ENCODE measurements around the gene CCDC85B.

Gene CCDC85B

DNA sequence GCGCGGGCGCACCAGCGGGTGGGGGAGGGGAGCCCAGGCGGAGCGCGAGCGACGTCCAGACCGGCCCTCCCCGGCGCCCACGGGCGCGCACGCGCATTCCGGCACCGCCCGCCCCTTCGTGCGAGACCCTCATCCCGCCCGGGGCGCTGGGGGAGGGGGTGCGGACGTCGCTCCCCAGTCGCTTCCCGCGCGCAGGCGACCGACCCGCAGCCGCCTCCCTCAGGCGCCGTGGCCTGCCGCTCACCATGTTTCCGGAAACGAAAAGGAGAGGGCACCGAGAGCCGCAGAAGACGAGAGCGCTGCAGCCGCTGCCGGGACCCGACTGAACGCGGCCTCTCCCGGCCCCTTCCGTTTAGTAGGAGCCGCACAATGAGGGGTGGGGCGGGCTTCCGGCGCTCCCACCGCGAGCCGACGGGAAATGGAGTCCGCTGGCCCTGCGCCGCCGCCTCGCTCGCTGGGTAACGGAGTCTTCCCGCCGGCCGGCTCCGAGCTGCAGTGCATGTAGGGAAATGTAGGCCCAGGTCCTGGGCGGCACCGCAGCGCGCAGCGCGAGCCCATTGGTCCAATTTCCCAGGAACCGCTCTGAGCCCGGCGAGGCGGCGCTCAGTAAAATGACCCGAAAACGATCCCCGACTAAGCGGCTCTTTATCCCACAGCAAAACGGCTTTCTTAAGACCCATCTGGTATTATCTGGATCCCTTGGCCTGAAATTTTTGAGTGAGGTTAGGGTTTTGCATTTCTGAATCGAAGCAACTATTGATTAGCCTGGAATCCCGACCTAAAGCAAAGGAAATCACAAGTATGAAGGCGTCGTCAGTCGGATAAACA lies 32.4 kb upstream of the CCDC85B start, which contains the start of gene CFL1:
CFL1 (minus strand) TSS at position 328 of the 828 bp plus-strand sequence; CDS start at position 247, 81 bp downstream.
- DNase-seq (ENCODE audit: low read depth), result peak; percentile 84

GRCh38 chr11:65858681-65859087 lies 31.8 kb upstream of the CCDC85B start:
- DNase-seq (ENCODE audit: low read depth), result no peak

DNA sequence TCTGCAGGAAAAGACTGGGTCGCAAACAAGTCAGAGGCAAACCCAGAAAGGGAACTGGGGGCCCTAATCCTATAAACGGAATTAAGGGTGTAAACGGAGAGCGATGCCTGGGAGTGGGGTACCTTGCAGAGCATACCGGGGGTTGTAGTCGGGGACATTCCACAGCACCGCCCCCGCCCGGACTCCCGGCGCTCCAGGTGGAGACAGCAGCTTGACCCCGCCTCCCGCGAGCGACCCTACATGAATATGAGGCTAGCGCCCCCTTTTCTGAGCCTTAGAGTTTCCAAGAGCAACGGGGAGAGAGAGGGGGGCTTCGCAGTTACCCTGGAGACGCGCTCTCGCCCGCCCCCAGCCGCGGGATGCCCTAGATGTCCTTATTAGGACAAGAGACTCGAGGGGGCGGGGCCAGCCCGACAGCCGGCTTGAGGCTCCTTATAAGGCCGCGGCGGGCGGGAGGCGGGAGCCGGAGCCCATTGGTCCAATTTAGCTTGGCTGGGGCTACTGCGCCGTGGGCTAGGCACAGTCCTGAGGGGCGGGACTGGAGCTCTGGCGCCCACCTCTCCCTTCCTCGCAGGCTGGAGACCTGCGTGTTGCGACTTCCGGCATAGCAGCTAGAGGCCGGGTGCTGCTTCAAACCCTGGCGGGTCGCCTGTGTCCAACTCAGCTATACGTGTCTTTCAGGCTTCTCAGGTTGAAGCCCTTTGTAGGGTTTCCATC lies 31.2 kb upstream of the CCDC85B start:
- DNase-seq (ENCODE audit: low read depth), result peak; percentile 71

DNA sequence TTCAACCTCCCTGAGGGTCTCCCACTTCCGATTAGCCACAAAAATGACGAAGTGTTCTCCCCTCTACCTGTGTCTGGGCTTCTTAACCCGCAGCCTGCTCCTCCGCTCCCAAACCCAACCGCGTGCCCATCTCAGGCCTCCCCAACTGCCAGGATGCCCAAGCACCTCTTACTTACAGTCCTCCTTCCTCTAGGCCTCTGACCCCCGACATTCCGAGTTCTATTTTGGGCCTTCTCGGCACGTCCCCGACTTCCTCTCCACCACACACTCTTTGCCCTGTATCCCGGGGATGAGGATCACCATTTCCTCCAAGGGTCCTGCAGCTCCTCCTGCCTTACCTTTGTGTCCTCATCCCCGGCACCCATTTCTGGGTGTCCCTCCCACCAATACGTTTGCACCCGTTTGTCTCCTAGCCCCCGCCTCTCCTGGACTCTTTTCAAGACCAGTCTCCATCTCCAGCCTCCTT lies 30.6 kb upstream of the CCDC85B start:
- no peak for DNase-seq (ENCODE audit: low read depth)

GRCh38 chr11:65860278-65861164 lies 30.0 kb upstream of the CCDC85B start, which contains the start of gene MUS81:
Gene MUS81 (plus strand): TSS chr11:65860433. CDS start chr11:65860754, 321 bp downstream.
- DNase-seq (ENCODE audit: low read depth), result peak; percentile 78

GRCh38 chr11:65861165-65861505 lies 29.3 kb upstream of the CCDC85B start:
- DNase-seq (ENCODE audit: low read depth), result no peak

DNA sequence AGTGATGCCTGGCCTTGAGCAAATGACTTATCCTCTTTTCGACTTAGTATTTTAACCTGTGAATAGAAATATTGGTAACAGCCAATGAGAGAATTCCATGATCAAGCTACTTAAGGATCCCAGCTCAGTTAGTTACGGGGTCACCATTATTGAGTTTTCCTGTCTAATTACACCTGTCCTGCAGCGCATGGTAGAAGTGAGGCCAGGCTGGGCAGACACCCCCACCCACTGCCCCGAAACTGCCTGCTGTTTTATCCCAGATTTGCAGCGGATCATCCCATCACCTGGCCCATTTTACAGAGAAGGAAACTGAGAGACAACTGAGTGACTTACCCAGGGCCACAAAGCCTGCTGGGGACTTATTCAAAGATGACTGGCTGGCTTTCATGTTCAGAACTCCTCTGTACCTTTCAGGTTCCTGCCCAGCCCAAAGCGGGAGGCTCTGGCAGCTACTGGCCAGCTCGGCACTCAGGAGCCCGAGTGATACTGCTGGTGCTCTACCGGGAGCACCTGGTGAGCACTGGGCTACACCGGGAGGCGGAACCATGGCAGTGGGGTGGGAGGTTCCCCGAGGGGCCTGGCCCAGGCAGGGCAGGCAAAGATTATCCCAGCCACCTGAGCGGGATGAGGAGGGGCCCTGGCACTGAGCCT lies 28.8 kb upstream of the CCDC85B start:
- no peak for DNase-seq (ENCODE audit: low read depth)

- no peak for DNase-seq (ENCODE audit: low read depth)
Observed at GRCh38 chr11:65862191-65862735, 28.2 kb upstream of the CCDC85B start.

GRCh38 chr11:65862941-65863888 lies 27.3 kb upstream of the CCDC85B start:
- DNase-seq (ENCODE audit: low read depth), result no peak

- DNase-seq (ENCODE audit: low read depth), result no peak
Observed at GRCh38 chr11:65863889-65864705, 26.4 kb upstream of the CCDC85B start.

GRCh38 chr11:65864706-65865471 lies 25.6 kb upstream of the CCDC85B start:
- DNase-seq (ENCODE audit: low read depth), result no peak

DNA sequence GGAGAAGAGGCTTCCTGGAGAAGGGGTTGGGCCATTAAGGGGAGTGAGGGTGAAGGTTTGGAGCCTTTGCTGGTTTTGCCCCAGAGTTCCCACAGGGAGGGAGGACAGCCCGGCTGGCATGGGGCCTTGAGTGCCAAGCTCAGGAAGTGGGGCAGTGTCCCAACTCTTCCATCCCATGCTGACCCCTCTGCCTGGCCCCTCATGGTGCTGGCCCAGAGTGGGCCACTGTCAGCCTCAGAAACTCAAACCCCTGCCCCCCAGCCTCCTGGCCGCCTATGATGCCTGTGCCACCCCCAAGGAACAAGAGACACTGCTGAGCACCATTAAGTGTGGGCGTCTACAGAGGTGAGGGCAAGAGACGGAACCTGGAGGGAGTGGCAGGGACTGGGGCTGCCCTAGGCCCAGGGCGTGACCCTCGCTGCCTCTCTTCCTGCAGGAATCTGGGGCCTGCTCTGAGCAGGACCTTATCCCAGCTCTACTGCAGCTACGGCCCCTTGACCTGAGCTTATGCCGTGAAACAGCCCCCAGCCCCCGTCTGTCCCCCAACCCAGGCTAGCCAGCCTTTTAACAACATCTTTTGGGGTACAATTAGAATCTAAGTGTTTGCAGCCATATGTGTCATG lies 24.8 kb upstream of the CCDC85B start:
- DNase-seq (ENCODE audit: low read depth), result no peak

- DNase-seq (ENCODE audit: low read depth), result no peak
Observed at GRCh38 chr11:65866509-65867283, 23.8 kb upstream of the CCDC85B start.

DNA sequence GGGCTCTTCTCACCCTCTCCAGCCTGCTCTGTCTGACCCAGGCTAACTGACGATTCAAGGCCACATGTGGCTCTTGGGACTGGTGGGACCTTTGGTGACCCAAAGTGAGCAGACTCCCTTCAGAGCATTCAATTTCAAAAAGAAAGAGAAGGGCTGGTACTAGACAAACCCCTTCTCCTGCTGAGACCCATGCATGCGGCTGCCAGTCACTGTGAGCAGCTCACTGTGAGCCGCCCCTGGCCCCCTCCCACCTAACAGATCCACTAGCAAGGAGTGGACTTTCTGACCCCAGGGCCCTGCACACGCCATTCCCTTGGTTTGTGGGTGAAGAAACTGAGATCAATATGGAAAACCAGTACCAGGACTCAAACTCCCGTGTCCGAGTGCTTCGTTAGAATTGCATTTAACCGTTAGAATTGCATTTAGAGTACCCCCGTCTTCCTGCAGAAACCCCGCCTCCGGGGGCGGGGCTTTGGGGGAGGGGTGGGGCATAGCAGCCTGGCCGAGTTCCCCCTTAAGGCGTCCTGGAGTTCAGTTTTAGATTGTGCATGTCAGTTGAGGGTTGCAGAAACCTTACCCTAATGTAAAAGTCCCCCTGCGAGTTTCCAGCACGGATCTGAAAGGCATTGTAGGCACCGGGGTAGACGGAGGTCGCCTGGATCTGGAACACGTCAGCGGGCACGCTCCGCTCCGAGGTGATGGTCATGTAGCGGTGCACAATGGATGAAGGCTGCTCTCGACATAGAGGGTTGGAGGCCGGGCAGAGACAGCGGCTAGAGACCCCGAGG lies 23.0 kb upstream of the CCDC85B start:
- no peak for DNase-seq (ENCODE audit: low read depth)

DNA sequence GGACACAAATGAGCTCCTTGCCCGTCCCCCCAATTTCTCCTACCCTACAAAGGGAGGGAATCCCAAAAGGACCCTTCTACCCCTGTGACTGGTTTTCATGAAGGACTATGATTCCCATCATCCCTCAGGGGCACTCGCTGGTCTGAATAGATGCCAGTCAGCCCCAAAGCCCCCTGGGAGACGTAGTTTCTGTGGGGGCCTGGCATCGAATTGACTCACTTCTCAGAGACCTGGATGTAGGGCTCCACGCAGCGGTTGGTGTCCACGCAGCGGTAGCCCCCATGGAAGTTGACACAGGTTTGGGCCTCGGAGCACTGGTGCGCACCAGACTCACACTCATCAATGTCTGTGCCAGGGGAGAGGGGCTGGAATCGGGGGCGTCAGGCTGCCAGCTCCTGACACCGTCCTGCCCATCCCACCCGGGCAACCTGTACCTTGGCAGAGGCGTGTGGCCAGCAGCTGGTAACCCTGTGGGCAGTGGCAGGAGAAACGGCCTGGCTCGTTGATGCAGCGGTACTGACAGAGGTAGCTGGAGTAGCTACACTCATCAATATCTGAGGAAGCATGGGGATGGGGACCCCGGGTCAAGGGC lies 22.3 kb upstream of the CCDC85B start:
- no peak for DNase-seq (ENCODE audit: low read depth)

DNA sequence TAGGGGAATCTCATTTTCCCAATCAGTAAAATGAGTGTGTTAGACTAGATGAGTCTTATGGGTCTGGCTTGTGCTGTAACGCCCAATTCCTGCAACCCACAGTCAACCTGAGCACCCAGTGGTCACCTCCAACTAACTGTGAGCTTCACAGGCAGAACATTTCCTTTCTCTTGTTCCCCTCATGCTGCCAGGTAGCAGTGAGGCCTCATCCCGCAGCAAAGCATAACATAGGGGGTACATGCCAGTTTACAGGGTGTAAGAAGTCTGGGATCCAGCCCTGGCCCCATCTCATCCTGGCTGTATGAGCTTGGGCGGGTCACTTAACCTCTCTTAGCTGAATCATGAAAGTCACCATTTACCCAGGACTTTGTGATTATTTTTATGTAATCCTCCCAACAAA lies 21.6 kb upstream of the CCDC85B start:
- DNase-seq (ENCODE audit: low read depth), result no peak
